ENCODE data around the gene RNF208.

DNA sequence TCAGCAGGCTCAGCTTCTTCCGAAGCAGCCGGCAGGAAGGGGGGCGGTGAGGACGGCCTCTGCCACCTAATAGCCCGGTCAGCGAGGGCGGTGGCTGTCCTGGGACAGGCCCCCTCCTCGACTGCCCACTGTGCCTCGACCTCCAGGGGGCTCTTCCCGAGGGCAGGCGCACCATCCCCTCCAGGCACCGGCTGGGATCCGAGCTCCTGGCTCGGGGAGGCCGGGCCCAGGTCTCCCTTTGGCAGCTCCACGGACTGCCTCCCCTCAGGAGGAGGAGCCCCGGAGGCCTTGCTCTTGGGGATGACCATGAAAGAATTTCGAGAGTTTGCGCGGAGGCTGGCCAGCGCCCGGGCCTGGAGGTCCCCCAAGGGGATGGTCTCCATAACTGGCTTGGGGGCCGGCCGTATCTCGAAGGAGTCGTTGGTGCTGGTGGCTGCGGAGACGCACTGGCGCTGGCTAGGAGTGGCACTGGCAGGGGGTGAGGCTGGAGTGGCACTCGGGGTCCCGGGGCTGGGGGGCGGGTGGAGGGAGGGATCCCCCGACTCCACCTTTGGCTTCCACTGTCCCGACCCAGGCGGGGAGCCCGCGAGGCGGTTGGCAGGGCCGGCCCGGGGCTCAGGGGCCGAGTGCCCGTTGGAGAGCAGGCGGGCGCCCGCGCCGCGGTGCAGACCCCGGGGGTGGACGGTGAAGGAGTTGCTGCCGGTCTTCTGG lies 22.5 kb downstream of the RNF208 start:
- TF ChIP-seq, protein P1, sequence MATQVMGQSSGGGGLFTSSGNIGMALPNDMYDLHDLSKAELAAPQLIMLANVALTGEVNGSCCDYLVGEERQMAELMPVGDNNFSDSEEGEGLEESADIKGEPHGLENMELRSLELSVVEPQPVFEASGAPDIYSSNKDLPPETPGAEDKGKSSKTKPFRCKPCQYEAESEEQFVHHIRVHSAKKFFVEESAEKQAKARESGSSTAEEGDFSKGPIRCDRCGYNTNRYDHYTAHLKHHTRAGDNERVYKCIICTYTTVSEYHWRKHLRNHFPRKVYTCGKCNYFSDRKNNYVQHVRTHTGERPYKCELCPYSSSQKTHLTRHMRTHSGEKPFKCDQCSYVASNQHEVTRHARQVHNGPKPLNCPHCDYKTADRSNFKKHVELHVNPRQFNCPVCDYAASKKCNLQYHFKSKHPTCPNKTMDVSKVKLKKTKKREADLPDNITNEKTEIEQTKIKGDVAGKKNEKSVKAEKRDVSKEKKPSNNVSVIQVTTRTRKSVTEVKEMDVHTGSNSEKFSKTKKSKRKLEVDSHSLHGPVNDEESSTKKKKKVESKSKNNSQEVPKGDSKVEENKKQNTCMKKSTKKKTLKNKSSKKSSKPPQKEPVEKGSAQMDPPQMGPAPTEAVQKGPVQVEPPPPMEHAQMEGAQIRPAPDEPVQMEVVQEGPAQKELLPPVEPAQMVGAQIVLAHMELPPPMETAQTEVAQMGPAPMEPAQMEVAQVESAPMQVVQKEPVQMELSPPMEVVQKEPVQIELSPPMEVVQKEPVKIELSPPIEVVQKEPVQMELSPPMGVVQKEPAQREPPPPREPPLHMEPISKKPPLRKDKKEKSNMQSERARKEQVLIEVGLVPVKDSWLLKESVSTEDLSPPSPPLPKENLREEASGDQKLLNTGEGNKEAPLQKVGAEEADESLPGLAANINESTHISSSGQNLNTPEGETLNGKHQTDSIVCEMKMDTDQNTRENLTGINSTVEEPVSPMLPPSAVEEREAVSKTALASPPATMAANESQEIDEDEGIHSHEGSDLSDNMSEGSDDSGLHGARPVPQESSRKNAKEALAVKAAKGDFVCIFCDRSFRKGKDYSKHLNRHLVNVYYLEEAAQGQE (IDR thresholded peaks at IDR 0.05; ENCODE audit: borderline replicate concordance) = no peak
- TF ChIP-seq, protein P2, sequence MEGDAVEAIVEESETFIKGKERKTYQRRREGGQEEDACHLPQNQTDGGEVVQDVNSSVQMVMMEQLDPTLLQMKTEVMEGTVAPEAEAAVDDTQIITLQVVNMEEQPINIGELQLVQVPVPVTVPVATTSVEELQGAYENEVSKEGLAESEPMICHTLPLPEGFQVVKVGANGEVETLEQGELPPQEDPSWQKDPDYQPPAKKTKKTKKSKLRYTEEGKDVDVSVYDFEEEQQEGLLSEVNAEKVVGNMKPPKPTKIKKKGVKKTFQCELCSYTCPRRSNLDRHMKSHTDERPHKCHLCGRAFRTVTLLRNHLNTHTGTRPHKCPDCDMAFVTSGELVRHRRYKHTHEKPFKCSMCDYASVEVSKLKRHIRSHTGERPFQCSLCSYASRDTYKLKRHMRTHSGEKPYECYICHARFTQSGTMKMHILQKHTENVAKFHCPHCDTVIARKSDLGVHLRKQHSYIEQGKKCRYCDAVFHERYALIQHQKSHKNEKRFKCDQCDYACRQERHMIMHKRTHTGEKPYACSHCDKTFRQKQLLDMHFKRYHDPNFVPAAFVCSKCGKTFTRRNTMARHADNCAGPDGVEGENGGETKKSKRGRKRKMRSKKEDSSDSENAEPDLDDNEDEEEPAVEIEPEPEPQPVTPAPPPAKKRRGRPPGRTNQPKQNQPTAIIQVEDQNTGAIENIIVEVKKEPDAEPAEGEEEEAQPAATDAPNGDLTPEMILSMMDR (IDR thresholded peaks at IDR 0.05; ENCODE audit: poor library complexity, severe bottlenecking) = no peak
- TF ChIP-seq POLR2AphosphoS5 (IDR thresholded peaks at IDR 0.05) (no peak), TAF1 (IDR thresholded peaks at IDR 0.05; ENCODE audit: low read depth) (no peak), SMC3 (conservative IDR thresholded peaks at IDR 0.05; ENCODE audit: poor library complexity) (no peak), EZH2 (IDR thresholded peaks at IDR 0.05; ENCODE audit: borderline replicate concordance, insufficient read depth, low read length, poor library complexity, severe bottlenecking) (no peak), EP300 (conservative IDR thresholded peaks at IDR 0.05; ENCODE audit: poor library complexity, severe bottlenecking) (no peak), RAD21 (conservative IDR thresholded peaks at IDR 0.05) (no peak)
